Endothelial cell of umbilical vein (primary cell): ENCODE results near the gene GPR160. TPM values are rescaled to one million over a fixed set of nuclear protein-coding genes. Genes with fewer than 3 reads are reported as not detected.

ENCODE experiments used
- BruUV-seq: library from RNA; stranded (reverse); fragments of 400-500 nt; replicated peaks from 2 replicates; lab custom pipeline; 2021; lab: Mats Ljungman, UMichigan
- CTCF ChIA-PET: fragments of 300-600, 350-600 bp; sonication (Branson Sonifier 250); formaldehyde crosslinking; loops from one replicate; lab custom pipeline; 2021; ENCODE audit warnings: antibody characterized with exemption, inconsistent platforms; lab: Charles Lee
- POLR2A ChIA-PET: fragments of 300-600, 350-600 bp; sonication (Branson Sonifier 250); formaldehyde crosslinking; loops from one replicate; lab custom pipeline; 2021; ENCODE audit warnings: antibody characterized with exemption, inconsistent platforms; lab: Charles Lee
- DNase-seq: peaks from one replicate; pipeline ENCODE4 v3.0.0-alpha.2; 2011; ENCODE audit warnings: low read depth, low spot score
- FAIRE-seq: peaks from 2 replicates; lab custom pipeline; 2011; peaks lifted over from hg19 to GRCh38; lab: Jason Lieb, UNC
- H2AFZ ChIP-seq: 2 replicates; pipeline ENCODE4 v1.6.0; 2012; ENCODE audit warnings: low read depth, low read length, control low read depth, inconsistent platforms
- H3K27ac ChIP-seq: 2 replicates; pipeline ENCODE4 v1.5.1; 2011; ENCODE audit warnings: low read depth, mild to moderate bottlenecking, control low read depth, low read length, moderate library complexity; ENCODE audit not compliant: insufficient read depth
- H3K27me3 ChIP-seq, 2 experiments: 2 replicates each; pipeline versions ENCODE4 v1.6.0 to v1.6.1; 2011; ENCODE audit warnings: low read length in 2 of 2, mixed read lengths in 1 of 2; ENCODE audit not compliant: control insufficient read depth in 2 of 2, insufficient read depth in 2 of 2
- H3K36me3 ChIP-seq, 2 experiments: 2 replicates in 1 of 2; 3 replicates in 1 of 2; pipeline ENCODE4 v1.5.1; 2011; ENCODE audit warnings: low read length in 2 of 2, mild to moderate bottlenecking in 1 of 2, moderate library complexity in 1 of 2; ENCODE audit not compliant: control insufficient read depth in 2 of 2, insufficient read depth in 2 of 2; ENCODE audit errors: extremely low read depth in 1 of 2
- H3K4me1 ChIP-seq: 3 replicates; pipeline ENCODE4 v1.5.1; 2011; ENCODE audit warnings: mild to moderate bottlenecking, low read length; ENCODE audit not compliant: control insufficient read depth, insufficient read depth; ENCODE audit errors: extremely low read depth
- H3K4me2 ChIP-seq: 2 replicates; pipeline ENCODE4 v1.6.1; 2011; ENCODE audit warnings: low read length, control low read depth, mixed read lengths; ENCODE audit not compliant: insufficient read depth
- H3K4me3 ChIP-seq, 3 experiments: fragments of 200-600 bp in 1 of 3; sonication (generic), shearing (Covaris generic) in 1 of 3; replicated peaks in 1 of 3; 2 replicates each; pipeline ENCODE4 v1.5.1; 2011 to 2016; ENCODE audit warnings: control low read depth in 3 of 3, low read length in 3 of 3, mild to moderate bottlenecking in 2 of 3, inconsistent platforms in 1 of 3, low read depth in 1 of 3, moderate library complexity in 1 of 3; ENCODE audit not compliant: insufficient read depth in 1 of 3
- H3K79me2 ChIP-seq: 2 replicates; pipeline ENCODE4 v1.6.0; 2012; ENCODE audit warnings: low read length, inconsistent platforms; ENCODE audit not compliant: control insufficient read depth, insufficient read depth
- H3K9ac ChIP-seq: replicated peaks from 2 replicates; pipeline ENCODE3; 2011; ENCODE audit warnings: low read length, control low read depth; ENCODE audit not compliant: insufficient read depth; ENCODE audit errors: extremely low read depth
- H3K9me1 ChIP-seq: replicated peaks from 3 replicates; pipeline ENCODE4 v1.6.0; 2011; ENCODE audit warnings: mild to moderate bottlenecking, low read length; ENCODE audit not compliant: control insufficient read depth, insufficient read depth; ENCODE audit errors: extremely low read depth
- H3K9me3 ChIP-seq: replicated peaks from 2 replicates; pipeline ENCODE4 v1.5.1; 2012; ENCODE audit warnings: low read length, inconsistent platforms; ENCODE audit not compliant: control insufficient read depth, insufficient read depth
- H4K20me1 ChIP-seq: replicated peaks from 2 replicates; pipeline ENCODE3; 2011; ENCODE audit warnings: mild to moderate bottlenecking, low read length; ENCODE audit not compliant: control insufficient read depth, insufficient read depth; ENCODE audit errors: extremely low read depth
- CTCF ChIP-seq, 2 donors: IDR thresholded peaks; 1 replicate in 1 of 2; 2 replicates in 1 of 2; pipeline ENCODE4 v1.5.1; 2011; ENCODE audit warnings: low read length in 2 of 2, mild to moderate bottlenecking in 2 of 2, moderate library complexity in 2 of 2, control low read depth in 1 of 2, inconsistent platforms in 1 of 2, low read depth in 1 of 2; ENCODE audit not compliant: insufficient read depth in 1 of 2; ENCODE audit errors: extremely low read depth in 1 of 2
- EZH2 ChIP-seq: IDR thresholded peaks from 2 replicates; pipeline ENCODE4 v1.6.1; 2012; ENCODE audit warnings: borderline replicate concordance, low read depth, mild to moderate bottlenecking, moderate library complexity, low read length, inconsistent platforms; ENCODE audit not compliant: severe bottlenecking
- FOS ChIP-seq: IDR thresholded peaks from 2 replicates; pipeline ENCODE4 v1.6.1; 2011; ENCODE audit warnings: mild to moderate bottlenecking, low read length, moderate library complexity, borderline replicate concordance; ENCODE audit not compliant: insufficient read depth
- GATA2 ChIP-seq: IDR thresholded peaks from 2 replicates; pipeline ENCODE4 v1.7.0; 2011; ENCODE audit warnings: low read depth, mild to moderate bottlenecking, moderate library complexity, mixed read lengths, low read length; ENCODE audit not compliant: insufficient read length, insufficient read depth
- JUN ChIP-seq: IDR thresholded peaks from 2 replicates; pipeline ENCODE4 v1.6.1; 2011; ENCODE audit warnings: borderline replicate concordance, low read depth; ENCODE audit not compliant: insufficient read length, insufficient read depth
- MYC ChIP-seq: IDR thresholded peaks from one replicate; pipeline ENCODE4 v1.6.1; 2011; ENCODE audit warnings: mild to moderate bottlenecking, low read depth, low read length
- POLR2A ChIP-seq: IDR thresholded peaks from 2 replicates; pipeline ENCODE4 v1.6.1; 2012; ENCODE audit warnings: low read depth, mild to moderate bottlenecking, control low read depth, low read length
- POLR2AphosphoS5 ChIP-seq: IDR thresholded peaks from 2 replicates; pipeline ENCODE4 v1.6.1; 2012; ENCODE audit warnings: low read depth, mild to moderate bottlenecking, control low read depth, low read length, moderate library complexity; ENCODE audit not compliant: insufficient read depth
- dilution Hi-C: fragments of 300-500 bp; cut with MboI; formaldehyde crosslinking; loops from one replicate; pipeline ENCODE4 v1.15.0; 2019; ENCODE audit warnings: low sequenced_read_pairs; ENCODE audit not compliant: extremely low pct_ligation_motif_present
- intact Hi-C: fragments of 100-400 bp; cut with micrococcal nuclease; formaldehyde crosslinking; loops from one replicate; pipeline ENCODE4 v1.10.0; 2022
- polyA plus RNA-seq, 4 experiments: library from polyadenylated mRNA; depleted of rRNA in 3 of 4; stranded (reverse) in 3 of 4; unstranded in 1 of 4; fragments of >200 nt; gene quantifications; 2 replicates each; pipeline versions ENCODE4 v1.2.1 to v1.2.3, GENCODE V29; 2011 to 2012; ENCODE audit warnings: missing spikeins in 1 of 4
- total RNA-seq: library from RNA; stranded (reverse); gene quantifications from 2 replicates; pipeline ENCODE4 v1.2.3, GENCODE V29; 2021

Gene GPR160
- total and polyA plus RNA-seq, 2 donors (not counting 3 experiments of a cell fraction or from before 2014, with no cell fraction given), result 0.39 to 1.3 TPM

GRCh38 chr3:170021083-170021482 lies 16.7 kb upstream of the GPR160 start:
- H3K9me3 ChIP-seq, result no peaks in the 10 kb centered on the region
- BruUV-seq, result no TSS peak
- dilution Hi-C loops, result no loop called here
- CTCF ChIA-PET, result interaction anchor here (0.6 to 2.9 kb wide), 19 partner anchors 8 to 162 kb away, joined by 3 to 18 read pairs (median 4); no protein-coding TSS in a partner anchor
- no peaks in the 10 kb centered on the region for H3K4me1 ChIP-seq
- H3K9me1 ChIP-seq, result no peaks in the 10 kb centered on the region
- no peak overlapping the region for H3K9ac ChIP-seq
- intact Hi-C loops, result loop anchor here (1.0 kb wide), 1 partner anchor 158 kb away; no protein-coding TSS in a partner anchor
- H3K79me2 ChIP-seq, result no peaks in the 10 kb centered on the region
- peaks cover 11 to 13% of the 10 kb centered on the region in 2 experiments for H3K27me3 ChIP-seq
- no peak for TF ChIP-seq POLR2A
- TF ChIP-seq CTCF (IDR thresholded peaks at IDR 0.05; ENCODE audit: extremely low read depth in 1 of 2, insufficient read depth in 1 of 2, low read depth in 1 of 2, low read length in 2 of 2), result peak in 1 of 2 donors; percentile 28
- no peak for TF ChIP-seq POLR2AphosphoS5
- TF ChIP-seq FOS, result no peak
- TF ChIP-seq EZH2, result no peak
- FAIRE-seq, result no peak
- H3K4me3 ChIP-seq, result no peak overlapping the region
- no peaks in the 10 kb centered on the region for H3K36me3 ChIP-seq
- no peak overlapping the region for H2AFZ ChIP-seq
- H3K4me2 ChIP-seq, result no peak overlapping the region
- H4K20me1 ChIP-seq, result no peaks in the 10 kb centered on the region
- POLR2A ChIA-PET, result no interaction called here
- no peak for DNase-seq
- H3K27ac ChIP-seq, result no peak overlapping the region

GRCh38 chr3:170022336-170022735 lies 15.5 kb upstream of the GPR160 start:
- H3K79me2 ChIP-seq, result no peaks in the 10 kb centered on the region
- DNase-seq (no peak), FAIRE-seq (no peak)
- no peak overlapping the region for H3K9ac ChIP-seq
- no peaks in the 10 kb centered on the region for H3K36me3 ChIP-seq
- no peaks in the 10 kb centered on the region for H3K9me1 ChIP-seq
- BruUV-seq, result no TSS peak
- TF ChIP-seq POLR2A (no peak), JUN (no peak), GATA2 (no peak), MYC (no peak), FOS (no peak), POLR2AphosphoS5 (no peak), CTCF (IDR thresholded peaks at IDR 0.05; ENCODE audit: extremely low read depth in 1 of 2, insufficient read depth in 1 of 2, low read depth in 1 of 2, low read length in 2 of 2) (no peak)
- no peak overlapping the region for H2AFZ ChIP-seq
- H3K4me2 ChIP-seq, result no peak overlapping the region
- intact Hi-C loops (no loop called here), dilution Hi-C loops (no loop called here)
- H3K4me3 ChIP-seq, result no peak overlapping the region
- H3K27me3 ChIP-seq, result peaks cover 7 to 11% of the 10 kb centered on the region in 2 experiments
- CTCF ChIA-PET, result interaction anchor here (1.1 to 2.2 kb wide), 4 partner anchors 13 to 107 kb away, joined by 3 to 6 read pairs (median 4); no protein-coding TSS in a partner anchor
- H4K20me1 ChIP-seq, result no peaks in the 10 kb centered on the region
- H3K9me3 ChIP-seq, result no peaks in the 10 kb centered on the region
- POLR2A ChIA-PET, result no interaction called here
- no peaks in the 10 kb centered on the region for H3K4me1 ChIP-seq
- no peak overlapping the region for H3K27ac ChIP-seq
